Pancreas (tissue), 10 donors: Measurements from ENCODE around the gene TMEM176A. TPM values are rescaled to one million over a fixed set of nuclear protein-coding genes. Genes with fewer than 3 reads are reported as not detected.
A peak's percentile ranks its signal among the peaks of the same experiment; 100 is the strongest.

Experiments used
- ATAC-seq, 4 donors: fragments of 200-7000 bp; cut with Tn5 transposase; one replicate each; pipeline versions ENCODE4 v1.8.0 to v1.9.1; 2020; ENCODE audit warnings: mild to moderate bottlenecking in 4 of 4, moderate library complexity in 4 of 4
- DNase-seq, 6 donors: peaks; one replicate each; pipeline ENCODE4 v3.0.0-alpha.2; 2020
- FAIRE-seq: peaks from 2 replicates; lab custom pipeline; 2012; peaks lifted over from hg19 to GRCh38; lab: Jason Lieb, UNC
- H3K27ac ChIP-seq, 4 donors: fragments of 200-600 bp; sonication (generic); 1 replicate in 3 of 4; 2 replicates in 1 of 4; pipeline versions ENCODE4 v1.5.0 to v1.8.0; 2020
- H3K27me3 ChIP-seq, 4 donors: fragments of 200-600 bp; one replicate each; pipeline ENCODE4 v1.8.0; 2021
- H3K36me3 ChIP-seq, 3 donors: fragments of 200-600 bp; sonication (generic) in 1 of 3; one replicate each; pipeline versions ENCODE4 v1.5.0 to v1.8.0; 2020 to 2021
- H3K4me1 ChIP-seq, 3 donors: fragments of 200-600 bp; one replicate each; pipeline ENCODE4 v1.8.0; 2021
- H3K4me3 ChIP-seq, 4 donors: fragments of 200-600 bp; sonication (generic) in 2 of 4; one replicate each; pipeline versions ENCODE4 v1.5.0 to v1.8.0; 2020 to 2021
- H3K9me3 ChIP-seq, 4 donors: fragments of 200-600 bp; one replicate each; pipeline ENCODE4 v1.8.0; 2021
- CTCF ChIP-seq, 4 donors: fragments of 200-600 bp; sonication (generic) in 3 of 4; IDR thresholded peaks; one replicate each; pipeline versions ENCODE4 v1.5.0 to v1.8.0; 2021; ENCODE audit warnings: antibody characterized with exemption in 4 of 4
- WGBS, 2 donors: extraction: QIAGEN DNeasy Blood & Tissue Kit; methylation state at CpG; one replicate each; pipeline ENCODE4 v1.1.7; 2013; 5-methylcytosine and 5-hydroxymethylcytosine counted together
- intact Hi-C, 3 donors: fragments of 100-400 bp; cut with DNase I; formaldehyde crosslinking; loops; one replicate each; pipeline versions ENCODE4 v1.11.1 to v1.14.2; 2022
- polyA plus RNA-seq, 2 donors: library from polyadenylated mRNA; stranded (reverse); fragments of 200-250 nt; gene quantifications; one replicate each; pipeline ENCODE4 v1.2.3, GENCODE V29; 2013
- total RNA-seq, 6 donors: library from RNA; stranded (reverse); fragmentation: NEBNext Ultra II Directional in 4 of 6; extraction: Animal tissue kit (Norgen Biotek cat#: 25700) in 4 of 6; gene quantifications; one replicate each; pipeline versions ENCODE4 v1.2.1 to v1.2.4, GENCODE V29; 2021 to 2023
- donor health status: healthy with polysubstance abuse.
- donor health status: DM: no; HTN: no; CAD: no; lungs with moderate emphysema.
- donor health status: DM: no; HTN: no; CAD: no.
- donor health status: control.
- donor health status: control.
- donor health status: Bipolar disorder and iron deficiency.
- donor health status: DM: yes; HTN: yes; CAD: no.
- donor health status: DM: no; HTN: no; CAD: no.
- donor health status: DM: no; HTN: no; CAD: no.
- donor health status: DM: yes; HTN: yes; CAD: no.

The TMEM176A gene
- total and polyA plus RNA-seq, 8 donors: 13.8 to 66.9 (median 18.5) TPM

DNA sequence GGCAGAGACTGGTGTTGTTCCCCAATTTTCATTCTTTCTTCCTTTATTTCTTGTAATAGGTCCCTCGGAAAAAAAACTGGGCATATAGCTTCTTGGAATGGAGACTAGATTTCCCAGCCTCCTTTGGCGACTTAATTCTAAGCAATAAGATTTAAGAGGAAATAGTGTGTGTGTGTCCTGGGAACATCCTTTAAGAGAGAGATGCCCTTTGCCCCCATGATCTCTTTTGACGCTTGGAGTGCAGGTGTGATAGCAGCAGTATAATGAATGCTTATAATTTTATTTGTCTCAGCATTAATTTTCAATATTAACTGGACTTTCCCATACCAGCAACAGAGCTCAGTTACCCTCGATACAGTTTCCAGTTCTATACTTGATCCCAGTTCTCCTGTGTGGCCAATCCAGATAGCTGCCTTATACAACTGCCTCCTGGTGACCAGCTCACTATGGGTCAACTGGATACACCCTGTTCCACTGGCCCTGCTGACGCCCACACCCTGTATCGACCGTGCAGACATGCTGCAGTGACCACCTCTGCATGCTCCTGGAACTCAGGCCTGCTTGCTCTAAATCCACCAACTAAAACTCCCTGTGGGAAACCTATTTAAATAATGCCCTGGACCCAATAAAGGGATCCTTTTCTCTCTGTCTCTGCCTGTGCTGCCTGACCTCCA is 13.9 kb downstream of the TMEM176A start:
- no peaks in the 10 kb centered on the region for H3K9me3 ChIP-seq
- H3K4me1 ChIP-seq: no peaks in the 10 kb centered on the region
- no peak for TF ChIP-seq CTCF (IDR thresholded peaks at IDR 0.05)
- ATAC-seq (no peak), DNase-seq (no peak), FAIRE-seq (no peak)
- WGBS, 2 donors: 60 to 66% methylated on average over 7 of the region's 7 CpGs
- H3K36me3 ChIP-seq: no peaks in the 10 kb centered on the region
- no peak overlapping the region for H3K4me3 ChIP-seq
- H3K27me3 ChIP-seq: no peaks in the 10 kb centered on the region
- H3K27ac ChIP-seq: no peak overlapping the region
- intact Hi-C loops: no loop called here

DNA sequence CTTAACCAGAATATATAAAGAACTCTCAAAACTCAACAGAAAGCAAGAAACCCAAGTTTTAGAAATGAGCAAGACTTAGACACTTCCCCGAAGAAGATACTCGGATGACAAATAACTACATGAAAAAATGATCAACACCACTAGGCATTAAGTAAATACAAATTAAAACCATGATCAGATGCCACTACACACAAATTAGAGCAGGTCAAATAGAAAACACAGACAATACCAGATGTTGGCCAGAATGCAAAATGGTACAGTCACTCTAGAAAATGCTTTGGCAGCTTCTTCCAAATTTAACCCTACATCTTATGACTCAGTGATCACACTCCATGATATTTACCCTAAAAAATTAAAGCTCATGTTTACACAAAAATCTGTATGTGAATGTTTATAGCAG is 18.4 kb downstream of the TMEM176A start:
- no peak for DNase-seq
- no peaks in the 10 kb centered on the region for H3K9me3 ChIP-seq
- 77 to 84% methylated on average over 2 of the region's 2 CpGs for WGBS, 2 donors
- no peak for FAIRE-seq
- no peak overlapping the region for H3K27ac ChIP-seq
- intact Hi-C loops: no loop called here
- no peak for ATAC-seq
- no peaks in the 10 kb centered on the region for H3K4me1 ChIP-seq
- no peaks in the 10 kb centered on the region for H3K36me3 ChIP-seq
- TF ChIP-seq CTCF (IDR thresholded peaks at IDR 0.05): no peak
- no peak overlapping the region for H3K4me3 ChIP-seq
- no peaks in the 10 kb centered on the region for H3K27me3 ChIP-seq

DNA sequence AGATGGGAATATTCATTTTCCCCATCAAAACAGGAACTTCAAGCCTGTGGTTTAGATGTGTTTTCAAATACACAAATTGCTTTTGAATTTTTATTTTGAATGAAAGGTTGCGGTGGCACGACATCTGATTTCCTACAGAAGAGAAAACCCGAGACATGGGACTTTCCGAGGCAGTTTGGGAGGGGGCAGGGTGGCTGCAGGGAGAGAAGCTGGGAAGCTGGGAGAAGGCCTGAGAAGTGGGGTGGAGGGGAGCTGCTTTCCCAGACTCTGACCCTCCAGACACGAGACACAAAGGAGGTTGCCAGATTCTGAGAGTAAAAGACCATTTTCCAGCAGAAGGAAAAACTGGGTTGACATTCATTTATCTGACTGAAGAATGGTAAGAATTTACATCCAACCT is 19.6 kb downstream of the TMEM176A start:
- H3K4me1 ChIP-seq: no peaks in the 10 kb centered on the region
- H3K4me3 ChIP-seq: no peak overlapping the region
- ATAC-seq (peak in 1 of 4 donors; percentile 48), DNase-seq (no peak), FAIRE-seq (no peak)
- WGBS, 2 donors: 41 to 42% methylated on average over 5 of the region's 5 CpGs
- no peak for TF ChIP-seq CTCF (IDR thresholded peaks at IDR 0.05)
- intact Hi-C loops: no loop called here
- no peak overlapping the region for H3K27ac ChIP-seq
- H3K9me3 ChIP-seq: no peaks in the 10 kb centered on the region
- no peaks in the 10 kb centered on the region for H3K27me3 ChIP-seq
- H3K36me3 ChIP-seq: no peaks in the 10 kb centered on the region

- DNase-seq (no peak), FAIRE-seq (no peak), ATAC-seq (no peak)
- intact Hi-C loops: no loop called here
- H3K27ac ChIP-seq: no peak overlapping the region
- no peak overlapping the region for H3K4me3 ChIP-seq
- H3K27me3 ChIP-seq: no peaks in the 10 kb centered on the region
- no peaks in the 10 kb centered on the region for H3K9me3 ChIP-seq
- no peak for TF ChIP-seq CTCF (IDR thresholded peaks at IDR 0.05)
- no peaks in the 10 kb centered on the region for H3K4me1 ChIP-seq
- 58 to 71% methylated on average over 7 of the region's 7 CpGs for WGBS, 2 donors
- no peaks in the 10 kb centered on the region for H3K36me3 ChIP-seq
These were observed 20.1 kb downstream of the TMEM176A start for GRCh38 chr7:150820578-150821198.

- ATAC-seq (peak in 1 of 4 donors; percentile 15), FAIRE-seq (no peak), DNase-seq (no peak)
- Histone ChIP-seq H3K4me3 (no peak overlapping the region), H3K4me1 (no peaks in the 10 kb centered on the region), H3K9me3 (no peaks in the 10 kb centered on the region), H3K27ac (no peak overlapping the region), H3K36me3 (no peaks in the 10 kb centered on the region), H3K27me3 (no peaks in the 10 kb centered on the region)
- 76 to 83% methylated on average over 8 of the region's 8 CpGs for WGBS, 2 donors
- intact Hi-C loops: no loop called here
- TF ChIP-seq CTCF (IDR thresholded peaks at IDR 0.05): no peak
These were observed 22.5 kb downstream of the TMEM176A start for GRCh38 chr7:150823043-150823442.
